Nephron (organoid): ENCODE results near the gene USP12.

ENCODE experiments used
- H3K27ac Mint-ChIP-seq, 3 experiments: 2 replicates each; pipeline ENCODE4 v1.8.0; 2020; ENCODE audit warnings: mixed read lengths in 3 of 3, mild to moderate bottlenecking in 2 of 3, moderate library complexity in 1 of 3
- H3K27me3 Mint-ChIP-seq: 2 replicates; pipeline ENCODE4 v1.8.0; 2021; ENCODE audit warnings: low read depth, mild to moderate bottlenecking, moderate library complexity, mixed read lengths
- H3K36me3 Mint-ChIP-seq: 2 replicates; pipeline ENCODE4 v1.8.0; 2020; ENCODE audit warnings: low read depth, mixed read lengths
- H3K4me1 Mint-ChIP-seq: 2 replicates; pipeline ENCODE4 v1.8.0; 2020; ENCODE audit warnings: mixed read lengths
- H3K4me3 Mint-ChIP-seq, 3 experiments: 2 replicates each; pipeline ENCODE4 v1.8.0; 2020; ENCODE audit warnings: mild to moderate bottlenecking in 3 of 3, mixed read lengths in 3 of 3, moderate library complexity in 2 of 3
- H3K9me3 Mint-ChIP-seq: 2 replicates; pipeline ENCODE4 v1.8.0; 2020; ENCODE audit warnings: mixed read lengths
- TF ChIP-seq, protein P1 (sequence below), 3 experiments: fragments of 200-600 bp; sonication (generic); IDR thresholded peaks; one replicate each; pipeline ENCODE4 v1.5.0; 2021; ENCODE audit warnings: antibody characterized with exemption in 3 of 3; ENCODE audit not compliant: unreplicated experiment in 3 of 3

USP12 gene

DNA sequence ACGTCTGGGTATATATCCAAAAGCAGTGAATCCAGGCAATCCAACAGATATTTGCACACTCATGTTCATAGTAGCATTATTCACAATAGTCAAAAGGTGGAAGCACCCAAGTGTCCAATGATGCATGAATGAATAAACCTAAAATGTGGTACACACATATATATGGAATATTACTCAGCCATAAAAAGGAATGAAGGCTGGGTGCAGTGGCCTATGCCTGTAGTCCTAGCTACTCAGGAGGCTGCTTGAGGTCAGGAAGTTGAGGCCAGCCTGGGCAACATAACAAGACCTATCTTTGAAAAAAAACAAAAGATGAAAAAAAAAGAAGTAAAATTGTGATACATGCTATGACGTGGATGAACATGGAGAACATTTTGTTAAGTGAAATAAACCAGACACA lies 10.4 kb upstream of the USP12 start:
- Mint-ChIP-seq H3K4me3 (no peak overlapping the region), H3K36me3 (no peaks in the 10 kb centered on the region), H3K27me3 (no peaks in the 10 kb centered on the region), H3K4me1 (no peaks in the 10 kb centered on the region), H3K9me3 (no peaks in the 10 kb centered on the region), H3K27ac (no peak overlapping the region)
- TF ChIP-seq, protein P1, sequence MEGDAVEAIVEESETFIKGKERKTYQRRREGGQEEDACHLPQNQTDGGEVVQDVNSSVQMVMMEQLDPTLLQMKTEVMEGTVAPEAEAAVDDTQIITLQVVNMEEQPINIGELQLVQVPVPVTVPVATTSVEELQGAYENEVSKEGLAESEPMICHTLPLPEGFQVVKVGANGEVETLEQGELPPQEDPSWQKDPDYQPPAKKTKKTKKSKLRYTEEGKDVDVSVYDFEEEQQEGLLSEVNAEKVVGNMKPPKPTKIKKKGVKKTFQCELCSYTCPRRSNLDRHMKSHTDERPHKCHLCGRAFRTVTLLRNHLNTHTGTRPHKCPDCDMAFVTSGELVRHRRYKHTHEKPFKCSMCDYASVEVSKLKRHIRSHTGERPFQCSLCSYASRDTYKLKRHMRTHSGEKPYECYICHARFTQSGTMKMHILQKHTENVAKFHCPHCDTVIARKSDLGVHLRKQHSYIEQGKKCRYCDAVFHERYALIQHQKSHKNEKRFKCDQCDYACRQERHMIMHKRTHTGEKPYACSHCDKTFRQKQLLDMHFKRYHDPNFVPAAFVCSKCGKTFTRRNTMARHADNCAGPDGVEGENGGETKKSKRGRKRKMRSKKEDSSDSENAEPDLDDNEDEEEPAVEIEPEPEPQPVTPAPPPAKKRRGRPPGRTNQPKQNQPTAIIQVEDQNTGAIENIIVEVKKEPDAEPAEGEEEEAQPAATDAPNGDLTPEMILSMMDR (IDR thresholded peaks at IDR 0.05; ENCODE audit: unreplicated experiment in 3 of 3): no peak

DNA sequence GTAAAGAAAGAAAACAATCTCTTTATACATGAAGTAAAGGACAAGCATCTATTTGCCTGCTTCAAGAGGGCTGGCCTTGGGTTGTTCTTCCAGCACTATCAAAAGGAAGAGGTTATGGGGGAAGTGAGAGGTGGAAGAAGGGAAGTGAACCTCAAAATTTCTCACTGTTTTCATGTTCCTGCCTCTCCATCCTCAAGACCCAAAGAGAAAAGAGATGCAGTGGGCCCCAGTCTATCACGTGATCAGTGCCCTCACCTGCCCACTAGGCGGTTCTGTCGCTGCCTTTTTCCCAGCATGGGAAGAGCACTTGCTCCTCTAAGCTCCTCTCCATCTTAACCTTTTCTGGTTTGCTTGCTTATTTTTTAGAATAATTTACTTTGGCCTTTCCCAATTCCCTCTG lies 6.2 kb upstream of the USP12 start:
- Mint-ChIP-seq H3K27ac (no peak overlapping the region), H3K4me3 (no peak overlapping the region), H3K9me3 (no peaks in the 10 kb centered on the region), H3K36me3 (no peaks in the 10 kb centered on the region), H3K27me3 (no peaks in the 10 kb centered on the region), H3K4me1 (peaks cover 5% of the 10 kb centered on the region)
- TF ChIP-seq, protein P1 (IDR thresholded peaks at IDR 0.05; ENCODE audit: unreplicated experiment in 3 of 3): no peak

GRCh38 chr13:27176470-27177410 lies 5.1 kb upstream of the USP12 start:
- Mint-ChIP-seq H3K36me3 (no peaks in the 10 kb centered on the region), H3K27ac (peak overlapping the region in 1 of 3 experiments; percentile 32), H3K4me3 (peak overlapping the region in 1 of 3 experiments; percentile 17), H3K9me3 (no peaks in the 10 kb centered on the region), H3K27me3 (no peaks in the 10 kb centered on the region), H3K4me1 (peaks cover 11% of the 10 kb centered on the region)
- TF ChIP-seq, protein P1 (IDR thresholded peaks at IDR 0.05; ENCODE audit: unreplicated experiment in 3 of 3): no peak

- TF ChIP-seq, protein P1 (IDR thresholded peaks at IDR 0.05; ENCODE audit: unreplicated experiment in 3 of 3): no peak
- no peaks in the 10 kb centered on the region for H3K27me3 Mint-ChIP-seq
- H3K9me3 Mint-ChIP-seq: no peaks in the 10 kb centered on the region
- H3K27ac Mint-ChIP-seq: peak overlapping the region in 2 of 3 experiments; percentile 1 to 7
- H3K4me1 Mint-ChIP-seq: peaks cover 17% of the 10 kb centered on the region
- H3K4me3 Mint-ChIP-seq: peak overlapping the region in 1 of 3 experiments; percentile 31
- H3K36me3 Mint-ChIP-seq: no peaks in the 10 kb centered on the region
Measured at GRCh38 chr13:27174766-27175455, 3.3 kb upstream of the USP12 start.

DNA sequence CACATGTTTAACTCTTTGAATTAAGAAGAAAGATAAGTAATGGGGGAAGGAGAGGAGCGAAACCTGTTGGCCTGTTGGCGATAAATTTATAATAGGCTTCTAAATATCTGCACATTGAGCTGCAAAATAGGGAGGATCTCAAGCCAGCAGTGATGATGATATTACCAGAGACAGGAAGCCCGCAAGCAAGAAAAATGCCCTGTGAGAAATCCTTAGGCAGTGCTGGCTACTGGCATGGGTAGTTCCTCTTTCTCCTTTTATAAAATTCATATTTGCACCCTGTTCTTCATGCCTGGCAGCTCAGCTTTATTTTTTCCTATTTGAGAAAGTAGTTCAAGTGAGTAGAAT lies 858 bp upstream of the USP12 start:
- H3K4me3 Mint-ChIP-seq: peak overlapping the region; percentile 82 to 86 (median 86)
- peaks cover 37% of the 10 kb centered on the region for H3K4me1 Mint-ChIP-seq
- no peaks in the 10 kb centered on the region for H3K27me3 Mint-ChIP-seq
- peak overlapping the region; percentile 55 to 68 (median 55) for H3K27ac Mint-ChIP-seq
- no peaks in the 10 kb centered on the region for H3K9me3 Mint-ChIP-seq
- no peaks in the 10 kb centered on the region for H3K36me3 Mint-ChIP-seq
- TF ChIP-seq, protein P1 (IDR thresholded peaks at IDR 0.05; ENCODE audit: unreplicated experiment in 3 of 3): no peak
